ENCODE data around the gene TBC1D22A. TPM values are rescaled to one million over a fixed set of nuclear protein-coding genes. Genes with fewer than 3 reads are reported as not detected.

TBC1D22A gene
- total RNA-seq, 2 experiments from 2014 or later, result 22.3 to 43.9 TPM

GRCh38 chr22:46841522-46841921, 79.1 kb downstream of the TBC1D22A start:
- ChIA-PET CTCF (ENCODE audit: unreplicated experiment) (no interaction called here), POLR2A (no interaction called here)
- Histone ChIP-seq H3K36me3 (ENCODE audit: insufficient read depth, low read length) (no peaks in the 10 kb centered on the region), H3K9me2 (ENCODE audit: insufficient read depth, low read length) (no peaks in the 10 kb centered on the region), H3K4me2 (ENCODE audit: low read length) (no peak overlapping the region), H3K4me3 (ENCODE audit: low read depth, low read length, poor library complexity, severe bottlenecking) (no peak overlapping the region), H3K9me3 (ENCODE audit: low read length) (no peaks in the 10 kb centered on the region), H3K4me1 (ENCODE audit: insufficient read depth, low read length, poor library complexity, severe bottlenecking) (no peaks in the 10 kb centered on the region), H4K20me1 (ENCODE audit: insufficient read depth, low read length) (no peaks in the 10 kb centered on the region), H3K27ac (ENCODE audit: low read depth, low read length, poor library complexity, severe bottlenecking) (no peak overlapping the region), H3K79me2 (ENCODE audit: insufficient read depth, low read depth, low read length) (no peaks in the 10 kb centered on the region), H2AFZ (ENCODE audit: low read length) (no peak overlapping the region)
- no peak for DNase-seq (ENCODE audit: low spot score)
- intact Hi-C loops (cut with micrococcal nuclease; ENCODE audit: unreplicated experiment), result no loop called here
- no TSS peak for BruUV-seq (replicated peaks)
- no peak for TF ChIP-seq CTCF (conservative IDR thresholded peaks at IDR 0.05; ENCODE audit: low read length)
- TF ChIP-seq EZH2phosphoT487 (IDR thresholded peaks at IDR 0.05; ENCODE audit: borderline replicate concordance, low read depth, low read length), result no peak

GRCh38 chr22:46842606-46843005, 80.2 kb downstream of the TBC1D22A start:
- no peak overlapping the region for H3K4me2 ChIP-seq (ENCODE audit: low read length)
- no TSS peak for BruUV-seq (replicated peaks)
- no peaks in the 10 kb centered on the region for H3K79me2 ChIP-seq (ENCODE audit: insufficient read depth, low read depth, low read length)
- H3K36me3 ChIP-seq (ENCODE audit: insufficient read depth, low read length), result no peaks in the 10 kb centered on the region
- DNase-seq (ENCODE audit: low spot score), result no peak
- H3K4me1 ChIP-seq (ENCODE audit: insufficient read depth, low read length, poor library complexity, severe bottlenecking), result no peaks in the 10 kb centered on the region
- CTCF ChIA-PET (ENCODE audit: unreplicated experiment), result no interaction called here
- TF ChIP-seq EZH2phosphoT487 (IDR thresholded peaks at IDR 0.05; ENCODE audit: borderline replicate concordance, low read depth, low read length) (no peak), CTCF (conservative IDR thresholded peaks at IDR 0.05; ENCODE audit: low read length) (no peak)
- no peak overlapping the region for H2AFZ ChIP-seq (ENCODE audit: low read length)
- no peaks in the 10 kb centered on the region for H3K9me3 ChIP-seq (ENCODE audit: low read length)
- H3K4me3 ChIP-seq (ENCODE audit: low read depth, low read length, poor library complexity, severe bottlenecking), result no peak overlapping the region
- H3K9me2 ChIP-seq (ENCODE audit: insufficient read depth, low read length), result no peaks in the 10 kb centered on the region
- no peak overlapping the region for H3K27ac ChIP-seq (ENCODE audit: low read depth, low read length, poor library complexity, severe bottlenecking)
- no peaks in the 10 kb centered on the region for H4K20me1 ChIP-seq (ENCODE audit: insufficient read depth, low read length)
- intact Hi-C loops (cut with micrococcal nuclease; ENCODE audit: unreplicated experiment), result no loop called here
- POLR2A ChIA-PET, result interaction anchor here (0.6 kb wide), 1 partner anchor 1463 kb away, joined by 3 read pairs; no protein-coding TSS in a partner anchor

- Histone ChIP-seq H3K4me1 (ENCODE audit: insufficient read depth, low read length, poor library complexity, severe bottlenecking) (no peaks in the 10 kb centered on the region), H3K36me3 (ENCODE audit: insufficient read depth, low read length) (no peaks in the 10 kb centered on the region), H3K27ac (ENCODE audit: low read depth, low read length, poor library complexity, severe bottlenecking) (no peak overlapping the region), H3K9me2 (ENCODE audit: insufficient read depth, low read length) (no peaks in the 10 kb centered on the region), H3K4me3 (ENCODE audit: low read depth, low read length, poor library complexity, severe bottlenecking) (no peak overlapping the region), H2AFZ (ENCODE audit: low read length) (no peak overlapping the region), H3K4me2 (ENCODE audit: low read length) (no peak overlapping the region), H3K79me2 (ENCODE audit: insufficient read depth, low read depth, low read length) (no peaks in the 10 kb centered on the region), H4K20me1 (ENCODE audit: insufficient read depth, low read length) (no peaks in the 10 kb centered on the region), H3K9me3 (ENCODE audit: low read length) (no peaks in the 10 kb centered on the region)
- no TSS peak for BruUV-seq (replicated peaks)
- POLR2A ChIA-PET, result no interaction called here
- intact Hi-C loops (cut with micrococcal nuclease; ENCODE audit: unreplicated experiment), result no loop called here
- no peak for DNase-seq (ENCODE audit: low spot score)
- CTCF ChIA-PET (ENCODE audit: unreplicated experiment), result no interaction called here
- no peak for TF ChIP-seq EZH2phosphoT487 (IDR thresholded peaks at IDR 0.05; ENCODE audit: borderline replicate concordance, low read depth, low read length)
- no peak for TF ChIP-seq CTCF (conservative IDR thresholded peaks at IDR 0.05; ENCODE audit: low read length)
Observed at GRCh38 chr22:46843821-46844255, 81.4 kb downstream of the TBC1D22A start.

All from OCI-LY7 (cell line).